ENCODE results near the gene DAGLB. TPM values are rescaled to one million over a fixed set of nuclear protein-coding genes. Genes with fewer than 3 reads are reported as not detected.

DAGLB gene
- total and polyA plus RNA-seq, 10 of the 15 experiments (the other 5 are each of a cell fraction or from before 2014, with no cell fraction given), result 1.2 to 13.3 (median 10.1) TPM

- 28% methylated on average over 27 of the region's 27 CpGs for WGBS (ENCODE audit: insufficient coverage, insufficient replicate concordance, low lambda C conversion rate, missing lambda C conversion rate)
- peak; percentile 81 for FAIRE-seq
- ChIA-PET CTCF (interaction anchor here (0.7 to 2.9 kb wide), 4 partner anchors 10 to 113 kb away, joined by 3 to 21 read pairs (median 4); partner anchors contain the start of gene DAGLB), RAD21 (ENCODE audit: unreplicated experiment) (interaction anchor here (1.0 kb wide), 1 partner anchor 12 kb away, joined by 3 read pairs; the partner anchor contains the start of gene DAGLB), POLR2A (no interaction called here), SMC1A (ENCODE audit: uncharacterized antibody, unreplicated experiment) (interaction anchor here (1.2 to 2.0 kb wide), 4 partner anchors 11 to 86 kb away, joined by 3 to 9 read pairs (median 6); partner anchors contain the start of gene DAGLB)
- Histone ChIP-seq H3K79me2 (ENCODE audit: control insufficient read depth, insufficient read depth, low read length) (peaks cover 9% of the 10 kb centered on the region), H3K36me3 (ENCODE audit: control insufficient read depth in 2 of 2, insufficient read depth in 2 of 2, low read length in 1 of 2) (peaks cover 2 to 3% of the 10 kb centered on the region in 2 experiments; a peak in 3 of 4 replicates), H3K27me3 (replicated peaks in 1 of 2; ENCODE audit: control insufficient read depth in 2 of 2, insufficient read depth in 2 of 2, low read length in 1 of 2) (no peaks in the 10 kb centered on the region), H3K4me1 (ENCODE audit: control insufficient read depth, insufficient read depth, low read length) (peaks cover 15% of the 10 kb centered on the region), H3K4me3 (peak overlapping the region; percentile 38), H3K9me3 (replicated peaks; ENCODE audit: control insufficient read depth, insufficient read depth, low read length) (no peaks in the 10 kb centered on the region), H2AFZ (ENCODE audit: control insufficient read depth, low read depth, low read length) (peak overlapping the region; percentile 81), H3K27ac (ENCODE audit: control insufficient read depth, insufficient read depth) (peak overlapping the region; percentile 63; the same call in 1 of the 2 replicates), H3K4me2 (ENCODE audit: control insufficient read depth, insufficient read depth) (peak overlapping the region; percentile 98), H3K9ac (ENCODE audit: control insufficient read depth, insufficient read depth, low read length) (peak overlapping the region; percentile 56), H4K20me1 (ENCODE audit: control insufficient read depth, insufficient read depth) (no peaks in the 10 kb centered on the region)
- peak; percentile 54 for DNase-seq (ENCODE audit: low read depth, low spot score)
- intact Hi-C loops (cut with micrococcal nuclease; ENCODE audit: unreplicated experiment) (no loop called here), in situ Hi-C loops (cut with MboI) (no loop called here)
- ATAC-seq, result peak; percentile 97
- TSS peak; percentile 63 for BruUV-seq (replicated peaks)
- peak in 1 of 2 experiments; percentile 23; a peak in 1 of 4 replicates for TF ChIP-seq IKZF2 (IDR thresholded peaks at IDR 0.05)
- peak; percentile 33; the same call in 1 of the 2 replicates for TF ChIP-seq BACH1 (IDR thresholded peaks at IDR 0.05; ENCODE audit: borderline replicate concordance)
- TF ChIP-seq CREB1 (IDR thresholded peaks at IDR 0.05; ENCODE audit: low read depth), result peak; percentile 61; the same call in 1 of the 2 replicates
- peak; percentile 89 for TF ChIP-seq SMARCA5 (IDR thresholded peaks at IDR 0.05)
- no peak for TF ChIP-seq TAF1 (IDR thresholded peaks at IDR 0.05; ENCODE audit: borderline replicate concordance, low read depth, low read length)
- TF ChIP-seq CTCF (IDR thresholded peaks at IDR 0.05 in 2 of 3, conservative IDR thresholded peaks at IDR 0.05 in 1 of 3; ENCODE audit: control insufficient read depth in 2 of 3, extremely low read depth in 1 of 3, insufficient read depth in 1 of 3, low read depth in 3 of 3, low read length in 3 of 3), result peak; percentile 95 to 98 (median 98); a peak in 5 of 6 replicates
- TF ChIP-seq RAD21 (IDR thresholded peaks at IDR 0.05; ENCODE audit: insufficient read depth, low read depth, low read length), result peak; percentile 88
- no peak for TF ChIP-seq NR2F1 (conservative IDR thresholded peaks at IDR 0.05)
- TF ChIP-seq CBX5 (IDR thresholded peaks at IDR 0.05; ENCODE audit: low read depth), result 0 out of 2 replicates have a peak, but pooled peaks have one; percentile 29
- TF ChIP-seq ELK1 (IDR thresholded peaks at IDR 0.05; ENCODE audit: low read depth, low read length), result no peak
- TF ChIP-seq SREBF2 (IDR thresholded peaks at IDR 0.05; ENCODE audit: low read length), result no peak
- TF ChIP-seq SPI1 (IDR thresholded peaks at IDR 0.05; ENCODE audit: borderline replicate concordance, insufficient read depth, low read depth, low read length), result peak; percentile 35; the same call in 1 of the 2 replicates
- TF ChIP-seq ZSCAN29 (IDR thresholded peaks at IDR 0.05), result 0 out of 2 replicates have a peak, but pooled peaks have one; percentile 30
- TF ChIP-seq EGR1 (IDR thresholded peaks at IDR 0.05; ENCODE audit: borderline replicate concordance in 1 of 2, low read depth in 2 of 2, low read length in 2 of 2), result no peak
- TF ChIP-seq SMC3 (IDR thresholded peaks at IDR 0.05; ENCODE audit: borderline replicate concordance, low read length), result peak; percentile 80
- TF ChIP-seq RB1 (IDR thresholded peaks at IDR 0.05; ENCODE audit: borderline replicate concordance), result peak; percentile 73; the same call in 1 of the 2 replicates
- peak; percentile 9 to 53; a peak in 2 of 4 replicates for TF ChIP-seq BHLHE40 (IDR thresholded peaks at IDR 0.05; ENCODE audit: borderline replicate concordance in 1 of 2, low read depth in 2 of 2, low read length in 1 of 2)
- 0 out of 2 replicates have a peak, but pooled peaks have one; percentile 9 for TF ChIP-seq MTA2 (IDR thresholded peaks at IDR 0.05; ENCODE audit: low read depth)
- no peak for TF ChIP-seq RELA (IDR thresholded peaks at IDR 0.05; ENCODE audit: borderline replicate concordance, partially characterized antibody)
- no peak for TF ChIP-seq SIN3A (IDR thresholded peaks at IDR 0.05; ENCODE audit: low read depth, low read length)
Observed at GRCh38 chr7:6435486-6436384, 12.0 kb downstream of the DAGLB start.
